GM23248 (cell line): ENCODE results near the gene CCDC160. TPM values are rescaled to one million over a fixed set of nuclear protein-coding genes. Genes with fewer than 3 reads are reported as not detected.

ENCODE experiments used
- DNase-seq: peaks from one replicate; pipeline ENCODE4 v3.0.0-alpha.2; 2015
- H2AFZ ChIP-seq: fragments of 200-600 bp; sonication (generic); 2 replicates; pipeline ENCODE4 v1.6.1; 2016; ENCODE audit warnings: antibody characterized with exemption
- H3F3A ChIP-seq: fragments of 200-600 bp; sonication (generic); 2 replicates; pipeline ENCODE4 v1.6.1; 2016; ENCODE audit warnings: mild to moderate bottlenecking, antibody characterized with exemption, mixed run types; ENCODE audit not compliant: insufficient read depth
- H3K27ac ChIP-seq: fragments of 200-600 bp; sonication (generic); 2 replicates; pipeline ENCODE4 v1.5.1; 2016; ENCODE audit warnings: mild to moderate bottlenecking
- H3K27me3 ChIP-seq: fragments of 200-600 bp; sonication (generic); replicated peaks from 2 replicates; pipeline ENCODE4 v1.6.1; 2016; ENCODE audit warnings: mild to moderate bottlenecking; ENCODE audit not compliant: insufficient read depth
- H3K36me3 ChIP-seq: fragments of 200-600 bp; sonication (generic); 2 replicates; pipeline ENCODE4 v1.6.1; 2016; ENCODE audit warnings: low read depth, mild to moderate bottlenecking
- H3K4me1 ChIP-seq: fragments of 200-600 bp; sonication (generic); 2 replicates; pipeline ENCODE4 v1.6.1; 2016; ENCODE audit warnings: mild to moderate bottlenecking; ENCODE audit not compliant: insufficient read depth
- H3K4me2 ChIP-seq: fragments of 200-600 bp; sonication (generic); one replicate; pipeline ENCODE4 v1.6.1; 2016; ENCODE audit warnings: mild to moderate bottlenecking; ENCODE audit not compliant: unreplicated experiment
- H3K4me3 ChIP-seq: fragments of 200-600 bp; sonication (generic); 2 replicates; pipeline ENCODE4 v1.5.1; 2016; ENCODE audit warnings: mild to moderate bottlenecking
- H3K79me2 ChIP-seq: fragments of 200-600 bp; sonication (generic); 2 replicates; pipeline ENCODE4 v1.6.1; 2016; ENCODE audit warnings: mild to moderate bottlenecking; ENCODE audit not compliant: insufficient read depth
- H3K9ac ChIP-seq: fragments of 200-600 bp; sonication (generic); 2 replicates; pipeline ENCODE4 v1.6.1; 2016; ENCODE audit warnings: mild to moderate bottlenecking
- H3K9me2 ChIP-seq: fragments of 200-600 bp; sonication (generic); 2 replicates; pipeline ENCODE4 v1.6.1; 2016; ENCODE audit warnings: mixed run types, mild to moderate bottlenecking, moderate library complexity; ENCODE audit not compliant: insufficient read depth
- H3K9me3 ChIP-seq: fragments of 200-600 bp; sonication (generic); one replicate; pipeline ENCODE4 v1.6.1; 2017; ENCODE audit warnings: low read depth
- H4K20me1 ChIP-seq: fragments of 200-600 bp; sonication (generic); 2 replicates; pipeline ENCODE4 v1.6.0; 2016; ENCODE audit not compliant: insufficient read depth
- EZH2 ChIP-seq: fragments of 200-600 bp; sonication (generic); IDR thresholded peaks from 2 replicates; pipeline ENCODE4 v1.6.1; 2018; ENCODE audit warnings: antibody characterized with exemption, mild to moderate bottlenecking; ENCODE audit not compliant: insufficient read depth, poor library complexity, severe bottlenecking
- EZH2phosphoT487 ChIP-seq: fragments of 200-600 bp; sonication (generic); IDR thresholded peaks from 2 replicates; pipeline ENCODE4 v1.6.1; 2018; ENCODE audit warnings: antibody characterized with exemption, moderate library complexity, mild to moderate bottlenecking, low read depth; ENCODE audit not compliant: insufficient read depth
- WGBS, 2 experiments: methylation state at CpG; one replicate each; pipeline ENCODE4 v1.1.6; 2015 to 2017; ENCODE audit warnings: low lambda C conversion rate in 2 of 2, low coverage in 1 of 2; ENCODE audit errors: missing lambda C conversion rate in 2 of 2; 5-methylcytosine and 5-hydroxymethylcytosine counted together
- in situ Hi-C: fragments of 300-500 bp; cut with MboI; formaldehyde crosslinking; loops from 2 replicates; pipeline ENCODE4 v1.15.0; 2020
- polyA plus RNA-seq: library from polyadenylated mRNA; unstranded; fragments of >200 nt; fragmentation: Nextera tagmentation; extraction: Ambion mirVana; gene quantifications from 2 replicates; pipeline ENCODE4 v1.2.1, GENCODE V29; 2016
- total RNA-seq: library from RNA; depleted of rRNA; stranded (reverse); fragments of >200 nt; shearing (Covaris generic); gene quantifications from 2 replicates; pipeline ENCODE4 v1.2.3, GENCODE V29; 2014

CCDC160 gene
- total and polyA plus RNA-seq, 2 experiments from 2014 or later: not detected

- Histone ChIP-seq H3K4me3 (no peak overlapping the region), H3K27me3 (no peaks in the 10 kb centered on the region), H2AFZ (no peak overlapping the region), H3K79me2 (no peaks in the 10 kb centered on the region), H3K4me2 (no peak overlapping the region), H3K9me2 (no peaks in the 10 kb centered on the region), H3K9me3 (no peaks in the 10 kb centered on the region), H3K9ac (no peak overlapping the region), H3F3A (no peaks in the 10 kb centered on the region), H3K4me1 (no peaks in the 10 kb centered on the region), H3K27ac (no peak overlapping the region), H3K36me3 (no peaks in the 10 kb centered on the region), H4K20me1 (no peaks in the 10 kb centered on the region)
- in situ Hi-C loops: no loop called here
- TF ChIP-seq EZH2 (no peak), EZH2phosphoT487 (no peak)
- DNase-seq: no peak
Observed at GRCh38 chrX:134249241-134249640, 12.3 kb downstream of the CCDC160 start.

- Histone ChIP-seq H3K4me1 (no peaks in the 10 kb centered on the region), H4K20me1 (no peaks in the 10 kb centered on the region), H3K36me3 (no peaks in the 10 kb centered on the region), H3F3A (no peaks in the 10 kb centered on the region), H3K4me2 (no peak overlapping the region), H3K79me2 (no peaks in the 10 kb centered on the region), H3K9me2 (no peaks in the 10 kb centered on the region), H3K27me3 (no peaks in the 10 kb centered on the region), H3K9ac (no peak overlapping the region), H3K9me3 (no peaks in the 10 kb centered on the region), H3K27ac (no peak overlapping the region), H3K4me3 (no peak overlapping the region), H2AFZ (no peak overlapping the region)
- TF ChIP-seq EZH2 (no peak), EZH2phosphoT487 (no peak)
- no peak for DNase-seq
- 0 to 13% methylated on average over 1 of the region's 1 CpG for WGBS, 2 experiments
- in situ Hi-C loops: no loop called here
Observed at GRCh38 chrX:134251241-134251640, 14.3 kb downstream of the CCDC160 start.

GRCh38 chrX:134254511-134254910 lies 17.5 kb downstream of the CCDC160 start:
- TF ChIP-seq EZH2 (no peak), EZH2phosphoT487 (no peak)
- Histone ChIP-seq H4K20me1 (no peaks in the 10 kb centered on the region), H3K36me3 (no peaks in the 10 kb centered on the region), H3K4me1 (no peaks in the 10 kb centered on the region), H3K4me3 (no peak overlapping the region), H3K27me3 (no peaks in the 10 kb centered on the region), H3K9ac (no peak overlapping the region), H3K9me3 (no peaks in the 10 kb centered on the region), H3K27ac (no peak overlapping the region), H3K9me2 (no peaks in the 10 kb centered on the region), H3F3A (no peaks in the 10 kb centered on the region), H3K4me2 (no peak overlapping the region), H3K79me2 (no peaks in the 10 kb centered on the region), H2AFZ (no peak overlapping the region)
- DNase-seq: no peak
- in situ Hi-C loops: no loop called here

GRCh38 chrX:134255555-134255954 lies 18.6 kb downstream of the CCDC160 start:
- Histone ChIP-seq H3K4me3 (no peak overlapping the region), H3K27ac (no peak overlapping the region), H3K36me3 (no peaks in the 10 kb centered on the region), H3K79me2 (no peaks in the 10 kb centered on the region), H3F3A (no peaks in the 10 kb centered on the region), H3K9me3 (no peaks in the 10 kb centered on the region), H3K4me1 (no peaks in the 10 kb centered on the region), H3K4me2 (no peak overlapping the region), H2AFZ (no peak overlapping the region), H3K9me2 (no peaks in the 10 kb centered on the region), H4K20me1 (no peaks in the 10 kb centered on the region), H3K9ac (no peak overlapping the region), H3K27me3 (no peaks in the 10 kb centered on the region)
- WGBS, 2 experiments: 43 to 53% methylated on average over 5 of the region's 5 CpGs
- DNase-seq: no peak
- in situ Hi-C loops: no loop called here
- TF ChIP-seq EZH2 (no peak), EZH2phosphoT487 (no peak)

GRCh38 chrX:134256684-134257083 lies 19.7 kb downstream of the CCDC160 start:
- TF ChIP-seq EZH2 (no peak), EZH2phosphoT487 (no peak)
- Histone ChIP-seq H3K4me1 (no peaks in the 10 kb centered on the region), H3K4me3 (no peak overlapping the region), H3F3A (no peaks in the 10 kb centered on the region), H3K79me2 (no peaks in the 10 kb centered on the region), H3K36me3 (no peaks in the 10 kb centered on the region), H2AFZ (no peak overlapping the region), H3K9me3 (no peaks in the 10 kb centered on the region), H3K9ac (no peak overlapping the region), H3K9me2 (no peaks in the 10 kb centered on the region), H4K20me1 (no peaks in the 10 kb centered on the region), H3K27me3 (no peaks in the 10 kb centered on the region), H3K27ac (no peak overlapping the region), H3K4me2 (no peak overlapping the region)
- in situ Hi-C loops: no loop called here
- no peak for DNase-seq
- WGBS, 2 experiments: 13 to 27% methylated on average over 2 of the region's 2 CpGs
